ENCODE data around the gene AIFM2. TPM values are rescaled to one million over a fixed set of nuclear protein-coding genes. Genes with fewer than 3 reads are reported as not detected.

The AIFM2 gene
- total RNA-seq, 1 experiment from 2014 or later = 12.3 TPM

DNA sequence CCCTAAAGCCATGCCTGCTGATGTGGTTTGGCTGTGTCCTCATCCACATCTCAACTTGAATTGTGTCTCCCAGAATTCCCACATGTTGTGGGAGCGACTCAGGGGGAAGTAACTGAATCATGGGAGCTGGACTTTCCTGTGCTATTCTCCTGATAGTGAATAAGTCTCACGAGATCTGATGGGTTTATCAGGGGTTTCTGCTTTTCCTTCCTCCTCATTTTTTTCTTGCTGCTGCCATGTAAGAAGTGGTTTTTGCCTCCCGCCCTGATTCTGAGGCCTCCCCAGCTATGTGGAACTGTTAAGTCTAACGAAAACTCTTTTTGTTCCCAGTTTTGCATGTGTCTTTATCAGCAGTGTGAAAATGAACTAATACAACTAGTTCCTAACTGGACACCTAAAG is 68.1 kb downstream of the AIFM2 start:
- Histone ChIP-seq H3K36me3 (no peaks in the 10 kb centered on the region), H3K9me3 (replicated peaks) (no peaks in the 10 kb centered on the region), H3K27ac (no peak overlapping the region), H3K4me3 (no peak overlapping the region), H3K4me1 (replicated peaks) (no peaks in the 10 kb centered on the region), H3K27me3 (replicated peaks) (no peaks in the 10 kb centered on the region)
- DNase-seq (ENCODE audit: low read depth in 1 of 2, low spot score in 2 of 2) = no peak

DNA sequence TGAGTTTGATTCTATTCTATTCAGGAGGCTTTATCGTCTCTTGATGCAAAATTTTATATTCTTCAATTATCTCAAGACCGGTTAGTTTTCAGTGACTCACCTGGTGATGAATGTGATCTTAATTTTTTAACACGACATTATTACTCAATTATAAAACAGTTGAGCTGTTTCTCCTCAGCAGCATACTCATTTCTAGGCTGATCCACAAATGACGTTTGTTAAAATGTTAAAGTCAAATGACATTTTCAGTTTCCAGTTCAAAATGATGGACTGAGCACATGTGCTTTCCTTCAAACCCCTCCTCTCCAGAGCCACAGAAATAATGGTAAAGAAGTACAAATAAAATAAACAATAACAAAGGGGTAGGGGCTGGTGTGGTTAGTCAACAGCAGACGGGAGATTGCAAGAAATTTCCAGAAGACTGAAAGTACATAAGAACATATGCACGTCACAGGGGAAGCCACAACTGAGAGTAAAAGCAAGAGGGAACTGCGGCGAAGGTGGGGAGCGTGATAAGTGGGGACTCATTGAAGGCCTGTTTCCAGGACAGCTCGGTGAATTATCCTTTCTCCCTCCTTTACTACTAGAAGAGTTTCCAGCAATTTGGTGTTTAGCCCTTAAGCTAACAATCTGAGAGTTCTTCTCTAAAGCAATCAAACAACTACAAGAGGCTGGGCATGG is 69.1 kb downstream of the AIFM2 start:
- no peaks in the 10 kb centered on the region for H3K36me3 ChIP-seq
- H3K27ac ChIP-seq = no peak overlapping the region
- DNase-seq (ENCODE audit: low read depth in 1 of 2, low spot score in 2 of 2) = no peak
- no peak overlapping the region for H3K4me3 ChIP-seq
- no peaks in the 10 kb centered on the region for H3K9me3 ChIP-seq (replicated peaks)
- H3K27me3 ChIP-seq (replicated peaks) = no peaks in the 10 kb centered on the region
- no peaks in the 10 kb centered on the region for H3K4me1 ChIP-seq (replicated peaks)

Other genes with a start within 250 kb of the AIFM2 start
- 42.5 and 45.5 TPM in 2 replicates for gene MACROH2A2, start 80.0 kb downstream of the AIFM2 start, total RNA-seq (2014; rRNA removed; shearing (Covaris generic))
- 6.7 and 7.7 TPM in 2 replicates for gene TYSND1, start 13.9 kb upstream of the AIFM2 start, total RNA-seq (2014; rRNA removed; shearing (Covaris generic))
- gene SAR1A, start 37.7 kb upstream of the AIFM2 start, total RNA-seq (2014; rRNA removed; shearing (Covaris generic)) = 131 and 171 TPM in 2 replicates
- gene PPA1, start 100.6 kb upstream of the AIFM2 start, total RNA-seq (2014; rRNA removed; shearing (Covaris generic)) = 199 and 254 TPM in 2 replicates
- gene NPFFR1, start 151.2 kb upstream of the AIFM2 start, total RNA-seq (2014; rRNA removed; shearing (Covaris generic)) = not detected in 2 replicates
- 17.5 and 30.7 TPM in 2 replicates for gene LRRC20, start 249.8 kb upstream of the AIFM2 start, total RNA-seq (2014; rRNA removed; shearing (Covaris generic))

All from SJSA1 (cell line).